MM.1S (cell line): Measurements from ENCODE around the gene FAT4.

Experiments used
- DNase-seq: peaks from one replicate; pipeline ENCODE4 v3.0.0-alpha.2; 2015
- H2AFZ ChIP-seq: fragments of 300-600 bp; sonication (generic); 2 replicates; pipeline ENCODE4 v1.6.0; 2016; ENCODE audit warnings: antibody characterized with exemption, low read length
- H3F3A ChIP-seq: fragments of 300-600 bp; sonication (generic); 2 replicates; pipeline ENCODE4 v1.6.1; 2016; ENCODE audit warnings: mild to moderate bottlenecking, antibody characterized with exemption, low read length, moderate library complexity, mixed read lengths; ENCODE audit not compliant: insufficient read depth
- H3K27ac ChIP-seq: fragments of 300-600 bp; sonication (generic); 2 replicates; pipeline ENCODE4 v1.5.1; 2016; ENCODE audit warnings: mild to moderate bottlenecking, low read length
- H3K27me3 ChIP-seq: fragments of 300-600 bp; sonication (generic); replicated peaks from 2 replicates; pipeline ENCODE4 v1.6.0; 2016; ENCODE audit warnings: low read length; ENCODE audit not compliant: insufficient read depth
- H3K36me3 ChIP-seq: fragments of 300-600 bp; sonication (generic); replicated peaks from 2 replicates; pipeline ENCODE4 v1.6.1; 2016; ENCODE audit warnings: mild to moderate bottlenecking, low read length, mixed read lengths; ENCODE audit not compliant: insufficient read depth
- H3K4me1 ChIP-seq: fragments of 300-600 bp; sonication (generic); 2 replicates; pipeline ENCODE4 v1.6.1; 2016; ENCODE audit warnings: low read length, mixed read lengths
- H3K4me2 ChIP-seq: fragments of 300-600 bp; sonication (generic); 2 replicates; pipeline ENCODE4 v1.6.0; 2016; ENCODE audit warnings: low read depth, low read length
- H3K4me3 ChIP-seq: fragments of 300-600 bp; sonication (generic); 2 replicates; pipeline ENCODE4 v1.5.1; 2016; ENCODE audit warnings: low read length, mixed read lengths
- H3K79me2 ChIP-seq: fragments of 300-600 bp; sonication (generic); 2 replicates; pipeline ENCODE4 v1.6.1; 2016; ENCODE audit warnings: mixed run types, low read length, mixed read lengths
- H3K9ac ChIP-seq: fragments of 300-600 bp; sonication (generic); 2 replicates; pipeline ENCODE4 v1.6.1; 2016; ENCODE audit warnings: low read length, mixed read lengths
- H3K9me2 ChIP-seq: fragments of 300-600 bp; sonication (generic); replicated peaks from 2 replicates; pipeline ENCODE4 v1.6.1; 2016; ENCODE audit warnings: mild to moderate bottlenecking, low read length, mixed read lengths; ENCODE audit not compliant: insufficient read depth
- H3K9me3 ChIP-seq: fragments of 300-600 bp; sonication (generic); replicated peaks from 2 replicates; pipeline ENCODE4 v1.6.1; 2016; ENCODE audit warnings: mild to moderate bottlenecking, low read length, mixed read lengths; ENCODE audit not compliant: insufficient read depth
- H4K20me1 ChIP-seq: fragments of 300-600 bp; sonication (generic); 2 replicates; pipeline ENCODE4 v1.6.1; 2016; ENCODE audit warnings: mild to moderate bottlenecking, low read length, moderate library complexity, mixed read lengths; ENCODE audit not compliant: insufficient read depth
- EZH2 ChIP-seq: fragments of 300-600 bp; sonication (generic); optimal IDR thresholded peaks from 2 replicates; pipeline ENCODE3; 2017; ENCODE audit warnings: low read depth, mild to moderate bottlenecking, antibody characterized with exemption, low read length, mixed read lengths
- EZH2phosphoT487 ChIP-seq: fragments of 300-600 bp; sonication (generic); IDR thresholded peaks from 2 replicates; pipeline ENCODE4 v1.6.1; 2018; ENCODE audit warnings: antibody characterized with exemption, low read length
- TF ChIP-seq, protein P1 (sequence below): fragments of 300-600 bp; sonication (generic); IDR thresholded peaks from 2 replicates; pipeline ENCODE4 v1.5.1; 2016; ENCODE audit warnings: antibody characterized with exemption, low read length, mixed read lengths

The FAT4 gene

DNA sequence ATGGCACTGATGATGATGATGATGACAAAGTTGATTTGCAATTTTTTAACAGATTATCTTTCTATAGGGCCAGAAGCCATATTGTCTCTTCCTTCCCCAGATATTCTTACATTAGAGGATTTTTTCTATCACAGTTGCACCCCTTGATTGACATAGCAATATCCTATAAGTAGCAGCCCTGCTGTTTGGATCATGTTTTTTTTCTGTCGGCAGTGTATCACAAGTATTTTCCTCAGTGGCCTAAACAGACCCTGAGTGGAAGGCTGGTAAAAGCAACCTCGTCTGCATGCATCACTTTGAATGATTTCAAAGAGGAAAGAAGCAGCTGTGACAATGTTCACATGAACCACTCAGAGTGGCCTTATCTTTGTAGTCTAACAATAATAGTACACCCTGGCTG lies 41.0 kb downstream of the FAT4 start:
- no peaks in the 10 kb centered on the region for H3K27me3 ChIP-seq
- no peak for TF ChIP-seq EZH2phosphoT487
- no peak for TF ChIP-seq EZH2
- TF ChIP-seq, protein P1, sequence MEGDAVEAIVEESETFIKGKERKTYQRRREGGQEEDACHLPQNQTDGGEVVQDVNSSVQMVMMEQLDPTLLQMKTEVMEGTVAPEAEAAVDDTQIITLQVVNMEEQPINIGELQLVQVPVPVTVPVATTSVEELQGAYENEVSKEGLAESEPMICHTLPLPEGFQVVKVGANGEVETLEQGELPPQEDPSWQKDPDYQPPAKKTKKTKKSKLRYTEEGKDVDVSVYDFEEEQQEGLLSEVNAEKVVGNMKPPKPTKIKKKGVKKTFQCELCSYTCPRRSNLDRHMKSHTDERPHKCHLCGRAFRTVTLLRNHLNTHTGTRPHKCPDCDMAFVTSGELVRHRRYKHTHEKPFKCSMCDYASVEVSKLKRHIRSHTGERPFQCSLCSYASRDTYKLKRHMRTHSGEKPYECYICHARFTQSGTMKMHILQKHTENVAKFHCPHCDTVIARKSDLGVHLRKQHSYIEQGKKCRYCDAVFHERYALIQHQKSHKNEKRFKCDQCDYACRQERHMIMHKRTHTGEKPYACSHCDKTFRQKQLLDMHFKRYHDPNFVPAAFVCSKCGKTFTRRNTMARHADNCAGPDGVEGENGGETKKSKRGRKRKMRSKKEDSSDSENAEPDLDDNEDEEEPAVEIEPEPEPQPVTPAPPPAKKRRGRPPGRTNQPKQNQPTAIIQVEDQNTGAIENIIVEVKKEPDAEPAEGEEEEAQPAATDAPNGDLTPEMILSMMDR = no peak

DNA sequence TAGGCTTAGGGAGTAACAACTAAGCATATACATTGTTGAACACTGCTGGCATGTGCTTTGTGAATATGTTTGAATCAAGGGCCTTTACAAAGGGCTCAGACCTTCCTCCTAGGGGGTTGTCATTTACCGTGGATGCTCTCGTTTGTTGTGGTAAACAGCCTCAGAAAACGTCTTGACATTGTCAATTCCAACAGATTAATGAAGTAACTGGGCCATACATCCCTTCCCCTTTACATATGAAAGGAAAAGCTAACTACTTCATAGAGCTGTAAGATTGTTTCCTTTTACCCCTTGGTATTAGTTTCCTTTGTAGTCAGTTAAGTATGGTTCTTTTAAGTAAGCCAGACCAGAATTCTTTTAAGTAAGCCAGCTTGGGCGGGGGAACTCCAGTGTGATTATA lies 42.9 kb downstream of the FAT4 start:
- no peaks in the 10 kb centered on the region for H3K27me3 ChIP-seq
- H3K4me2 ChIP-seq = no peak overlapping the region
- TF ChIP-seq EZH2phosphoT487 (no peak), EZH2 (no peak)
- TF ChIP-seq, protein P1 = no peak
- no peaks in the 10 kb centered on the region for H3K36me3 ChIP-seq
- H3K9ac ChIP-seq = no peak overlapping the region
- no peak overlapping the region for H3K4me3 ChIP-seq
- no peaks in the 10 kb centered on the region for H3K9me3 ChIP-seq
- no peaks in the 10 kb centered on the region for H3K79me2 ChIP-seq
- no peak overlapping the region for H2AFZ ChIP-seq
- no peaks in the 10 kb centered on the region for H4K20me1 ChIP-seq
- H3F3A ChIP-seq = no peaks in the 10 kb centered on the region
- DNase-seq = no peak
- H3K27ac ChIP-seq = no peak overlapping the region
- H3K9me2 ChIP-seq = no peaks in the 10 kb centered on the region
- no peaks in the 10 kb centered on the region for H3K4me1 ChIP-seq

More for the DNA sequence above, 41.0 kb downstream of the FAT4 start:
- Histone ChIP-seq H3K4me1 (no peaks in the 10 kb centered on the region), H3K9me2 (no peaks in the 10 kb centered on the region), H3K9me3 (no peaks in the 10 kb centered on the region), H3K4me2 (no peak overlapping the region), H3K36me3 (no peaks in the 10 kb centered on the region), H3K79me2 (no peaks in the 10 kb centered on the region), H2AFZ (no peak overlapping the region), H3K4me3 (no peak overlapping the region), H4K20me1 (no peaks in the 10 kb centered on the region), H3K9ac (no peak overlapping the region), H3K27ac (no peak overlapping the region), H3F3A (no peaks in the 10 kb centered on the region)
- no peak for DNase-seq

DNA sequence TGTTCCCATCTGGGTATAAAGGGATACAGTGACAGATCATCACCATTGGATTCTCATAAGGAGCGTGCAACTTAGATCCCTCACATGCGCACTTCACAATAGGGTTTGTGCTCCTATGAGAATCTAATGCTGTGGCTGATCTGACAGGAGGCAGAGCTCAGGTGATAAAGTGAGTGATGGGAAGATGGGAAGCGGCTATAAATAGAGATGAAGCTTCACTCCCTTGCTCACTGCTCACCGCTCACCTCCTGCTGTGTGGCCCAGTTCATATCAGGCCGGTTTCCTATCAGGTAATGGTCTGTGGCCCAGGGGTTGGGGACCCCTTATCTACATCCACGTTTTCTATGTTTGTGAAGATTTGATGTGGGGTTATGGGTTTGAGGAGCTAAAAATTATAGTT lies 43.7 kb downstream of the FAT4 start:
- no peak overlapping the region for H3K4me2 ChIP-seq
- H3K9ac ChIP-seq = no peak overlapping the region
- no peak for DNase-seq
- H3K9me2 ChIP-seq = no peaks in the 10 kb centered on the region
- H3K36me3 ChIP-seq = no peaks in the 10 kb centered on the region
- no peak overlapping the region for H3K27ac ChIP-seq
- no peaks in the 10 kb centered on the region for H3K9me3 ChIP-seq
- H4K20me1 ChIP-seq = no peaks in the 10 kb centered on the region
- no peak overlapping the region for H3K4me3 ChIP-seq
- H3K27me3 ChIP-seq = no peaks in the 10 kb centered on the region
- H3K4me1 ChIP-seq = no peaks in the 10 kb centered on the region
- H3F3A ChIP-seq = no peaks in the 10 kb centered on the region
- H2AFZ ChIP-seq = no peak overlapping the region
- TF ChIP-seq EZH2 = no peak
- TF ChIP-seq, protein P1 = no peak
- no peak for TF ChIP-seq EZH2phosphoT487
- no peaks in the 10 kb centered on the region for H3K79me2 ChIP-seq
